HG02642 (cell line): ENCODE measurements around the gene BDP1.
"Not testable (repeated sequence)": the region's sequence is repeated elsewhere in the genome, so short reads cannot be mapped to it uniquely, and the experiment has no call there.

Source experiments
- ATAC-seq: cut with Tn5 transposase; IDR thresholded peaks from one replicate; pipeline ENCODE4 v1.9.1; 2021; ENCODE audit warnings: mild to moderate bottlenecking; ENCODE audit not compliant: unreplicated experiment, poor library complexity

BDP1 gene

GRCh38 chr5:71456362-71456743 is 902 bp downstream of the BDP1 start:
- ATAC-seq = no peak

GRCh38 chr5:71457106-71457505 is 1.7 kb downstream of the BDP1 start:
- ATAC-seq = no peak

GRCh38 chr5:71460693-71461092 is 5.2 kb downstream of the BDP1 start:
- ATAC-seq = no peak

GRCh38 chr5:71461360-71461759 is 5.9 kb downstream of the BDP1 start:
- no peak for ATAC-seq

- no peak for ATAC-seq
Observed at GRCh38 chr5:71471193-71471592, 15.7 kb downstream of the BDP1 start.

DNA sequence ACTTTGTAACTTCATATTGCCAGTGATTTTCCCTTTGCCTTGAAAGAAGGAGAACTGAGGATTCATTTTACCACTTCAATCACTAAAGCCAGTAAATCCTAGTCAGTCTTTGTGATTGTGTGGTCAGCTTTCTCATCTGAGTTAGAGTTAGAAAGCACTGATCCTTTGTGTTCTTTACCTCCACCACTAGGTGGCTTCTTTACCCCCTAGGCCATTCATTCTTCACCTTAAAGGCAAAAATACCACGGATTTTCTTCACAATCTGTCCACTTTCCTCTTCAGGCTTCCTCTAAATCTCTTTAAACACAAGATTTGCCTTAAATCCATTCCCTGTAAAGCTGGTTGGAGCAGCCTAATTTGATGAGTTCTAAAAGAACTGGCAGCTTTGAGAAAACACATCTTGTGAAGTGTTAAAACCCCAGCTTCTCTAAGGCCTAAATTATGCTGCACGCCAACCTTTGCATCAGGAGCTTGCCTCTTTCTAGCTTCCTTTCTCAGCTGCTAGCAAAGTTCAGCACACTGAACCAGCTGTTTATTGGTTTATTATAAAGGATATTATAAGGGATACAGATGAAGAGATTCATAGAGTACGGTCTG is 20.4 kb downstream of the BDP1 start:
- no peak for ATAC-seq

DNA sequence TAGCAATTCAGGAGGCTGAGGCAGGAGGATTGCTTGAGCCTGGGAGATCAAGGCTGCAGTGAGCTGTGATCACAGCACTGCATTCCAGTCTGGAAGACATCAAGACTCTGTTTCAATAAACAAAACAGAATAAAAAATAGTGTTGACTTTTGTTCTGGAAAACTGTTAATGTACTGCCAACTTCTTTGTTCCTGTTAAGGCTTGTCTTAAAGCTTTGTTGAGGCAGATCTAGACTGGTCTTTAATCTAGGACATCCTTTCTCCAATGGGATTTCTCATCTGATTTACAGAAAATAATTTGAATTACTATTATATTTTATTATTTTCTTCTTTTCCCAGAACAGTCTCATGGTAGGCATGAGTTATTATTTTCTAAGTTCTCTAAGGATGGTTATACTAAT is 26.0 kb downstream of the BDP1 start:
- no peak for ATAC-seq

DNA sequence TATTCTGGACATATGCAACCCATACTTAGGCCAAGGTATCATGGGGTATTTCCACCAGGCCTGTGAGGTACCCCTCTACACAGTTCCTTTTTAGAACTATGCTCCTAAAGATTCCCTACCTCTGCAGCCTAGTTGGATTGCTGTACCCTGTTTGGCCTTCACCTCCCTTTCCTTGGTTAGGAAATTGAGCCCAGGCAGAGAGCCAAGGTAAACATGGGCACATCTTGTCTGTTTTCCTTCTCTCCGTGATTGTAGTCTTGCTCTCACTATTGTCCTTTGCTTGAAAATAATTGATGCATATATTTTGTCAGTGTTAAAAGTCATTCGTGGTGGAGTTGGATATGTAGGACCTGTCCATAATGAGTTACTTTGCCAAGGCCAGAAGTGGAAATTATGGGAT is 26.7 kb downstream of the BDP1 start:
- ATAC-seq = no peak

- ATAC-seq = no peak
Observed at GRCh38 chr5:71483355-71483754, 27.9 kb downstream of the BDP1 start.

DNA sequence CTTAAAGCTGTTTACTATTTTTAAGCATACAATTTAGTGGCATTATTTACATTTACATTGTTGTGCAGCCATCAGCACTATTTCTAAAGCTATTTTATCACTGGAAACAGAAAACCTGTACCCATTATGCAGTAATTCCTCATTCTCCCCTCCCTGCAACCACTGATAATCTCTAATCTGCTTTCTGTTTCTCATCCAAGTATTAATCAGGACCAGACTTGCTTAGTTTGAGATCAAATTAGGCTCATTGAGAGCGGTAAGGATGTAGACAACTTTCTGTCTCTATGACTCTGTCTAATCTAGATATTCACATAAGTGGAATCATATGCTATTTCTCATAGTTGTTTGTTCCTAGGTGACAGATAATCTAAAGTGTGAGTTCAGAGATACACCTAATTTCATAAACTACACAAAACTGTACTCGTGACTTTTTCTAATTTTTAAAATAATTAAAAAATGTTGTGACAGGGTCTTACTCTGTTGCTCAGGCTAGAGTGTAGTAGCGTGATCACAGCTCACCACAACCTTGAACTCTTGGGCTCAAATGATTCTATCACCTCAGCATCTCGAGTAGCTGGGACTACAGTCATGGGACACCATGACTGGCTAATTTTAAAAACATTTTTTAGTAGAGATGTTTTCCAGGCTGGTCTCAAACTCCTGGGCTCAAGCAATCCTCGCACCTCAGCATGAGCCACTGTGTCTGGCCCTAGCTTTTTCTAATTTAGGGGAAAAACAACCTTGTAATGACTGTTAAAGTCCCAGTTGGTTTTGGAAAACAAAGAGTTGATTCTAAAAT is 37.6 kb downstream of the BDP1 start:
- ATAC-seq = no peak

- not testable (repeated sequence) for ATAC-seq
Observed at GRCh38 chr5:71494202-71494601, 38.8 kb downstream of the BDP1 start.

GRCh38 chr5:71498756-71499155 is 43.3 kb downstream of the BDP1 start:
- not testable (repeated sequence) for ATAC-seq

GRCh38 chr5:71503536-71503935 is 48.1 kb downstream of the BDP1 start:
- no peak for ATAC-seq

- ATAC-seq = no peak
Observed at GRCh38 chr5:71522151-71522550, 66.7 kb downstream of the BDP1 start.

DNA sequence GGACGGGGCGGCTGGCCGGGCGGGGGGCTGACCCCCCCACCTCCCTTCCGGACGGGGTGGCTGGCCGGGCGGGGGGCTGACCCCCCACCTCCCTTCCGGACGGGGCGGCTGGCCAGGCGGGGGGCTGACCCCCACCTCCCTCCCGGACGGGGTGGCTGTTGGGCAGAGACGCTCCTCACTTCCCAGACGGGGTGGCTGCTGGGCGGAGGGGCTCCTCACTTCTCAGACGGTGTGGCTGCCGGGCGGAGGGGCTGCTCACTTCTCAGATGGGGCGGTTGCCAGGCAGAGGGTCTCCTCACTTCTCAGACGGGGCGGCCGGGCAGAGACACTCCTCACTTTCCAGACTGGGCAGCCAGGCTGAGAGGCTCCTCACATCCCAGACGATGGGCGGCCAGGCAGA is 70.2 kb downstream of the BDP1 start:
- ATAC-seq = not testable (repeated sequence)

GRCh38 chr5:71528206-71528605 is 72.8 kb downstream of the BDP1 start:
- no peak for ATAC-seq

- no peak for ATAC-seq
Observed at GRCh38 chr5:71529682-71530081, 74.2 kb downstream of the BDP1 start.

DNA sequence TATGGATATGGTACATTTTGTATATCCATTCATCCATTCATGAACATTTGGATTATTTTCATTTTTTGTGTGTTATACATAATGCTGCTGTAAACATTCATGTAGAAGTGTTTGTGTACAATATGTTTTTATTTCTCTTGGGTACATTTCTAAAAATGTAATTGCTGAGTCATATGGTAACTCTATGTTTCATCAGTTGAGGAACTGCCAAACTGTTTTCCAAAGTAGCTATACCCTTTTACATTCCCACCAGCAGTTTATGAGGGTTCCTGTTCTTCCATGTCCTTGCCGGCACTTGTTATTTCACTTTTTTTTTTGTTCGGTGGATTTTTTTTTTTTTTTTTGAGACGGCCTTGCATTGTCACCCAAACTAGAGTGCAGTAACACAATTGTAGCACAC is 77.7 kb downstream of the BDP1 start:
- ATAC-seq = no peak

DNA sequence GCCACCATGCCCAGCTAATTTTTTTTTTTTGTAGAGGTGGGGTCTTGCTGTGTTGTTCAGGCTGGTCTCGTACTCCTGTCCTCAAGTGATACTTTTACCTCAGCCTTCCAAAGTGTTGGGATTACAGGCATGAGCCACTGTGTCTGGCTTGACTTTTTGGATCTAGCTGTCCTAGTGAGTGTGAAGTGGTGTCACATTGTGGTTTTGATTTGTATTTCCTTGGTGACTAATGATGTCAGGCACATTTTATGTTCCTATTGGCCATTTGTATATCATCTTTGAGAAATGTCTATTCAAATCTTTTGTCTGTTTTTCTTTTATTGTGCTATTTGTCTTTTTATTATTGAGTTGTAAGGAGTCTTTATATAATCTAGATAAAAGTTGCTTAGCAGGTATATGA is 78.2 kb downstream of the BDP1 start:
- peak; percentile 59 for ATAC-seq

DNA sequence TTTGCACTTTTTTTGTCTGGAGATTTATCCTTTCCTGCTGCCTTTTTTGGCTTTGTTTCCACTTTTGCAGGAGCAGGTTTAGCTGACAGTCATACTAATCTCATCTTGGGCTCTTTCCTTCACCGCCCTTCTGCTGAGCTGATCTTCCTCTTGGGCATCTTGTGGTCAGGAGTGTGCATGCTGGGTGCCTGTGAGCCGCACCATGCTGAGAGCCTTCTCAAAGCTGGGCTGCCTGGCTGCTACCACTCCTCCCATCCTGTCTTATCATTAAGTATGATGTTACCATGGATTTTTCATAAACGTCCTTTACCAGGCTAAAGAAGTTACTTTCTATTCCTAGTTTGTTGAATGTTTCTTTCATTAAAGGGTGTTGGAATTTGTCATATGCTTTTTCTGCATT is 82.2 kb downstream of the BDP1 start:
- no peak for ATAC-seq

- ATAC-seq = not testable (repeated sequence)
Observed at GRCh38 chr5:71550885-71551284, 95.4 kb downstream of the BDP1 start.

DNA sequence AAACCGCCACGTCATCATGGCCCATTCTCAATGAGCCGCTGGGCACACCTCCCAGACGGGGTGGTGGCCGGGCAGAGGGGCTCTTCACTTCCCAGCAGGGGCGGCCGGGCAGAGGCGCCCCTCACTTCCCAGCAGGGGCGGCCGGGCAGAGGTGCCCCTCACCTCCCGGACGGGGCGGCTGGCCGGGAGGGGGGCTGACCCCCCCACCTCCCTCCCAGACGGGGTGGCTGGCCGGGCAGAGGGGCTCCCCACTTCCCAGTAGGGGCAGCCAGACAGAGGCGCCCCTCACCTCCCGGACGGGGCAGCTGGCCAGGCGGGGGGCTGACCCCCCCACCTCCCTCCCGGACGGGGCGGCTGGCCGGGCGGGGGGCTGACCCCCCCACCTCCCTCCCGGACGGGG is 96.1 kb downstream of the BDP1 start:
- not testable (repeated sequence) for ATAC-seq
